SK-N-SH (cell line): Measurements from ENCODE around the gene SCRN1. TPM values are rescaled to one million over a fixed set of nuclear protein-coding genes. Genes with fewer than 3 reads are reported as not detected.

Source experiments
- CTCF ChIA-PET: fragments of 300-600, 350-600 bp; formaldehyde crosslinking; extraction: SDS; loops from one replicate; lab custom pipeline; 2021; lab: Yijun Ruan, JAX
- POLR2A ChIA-PET: fragments of 350-600 bp; sonication (Branson Sonifier 250); formaldehyde crosslinking; extraction: SDS; loops from one replicate; lab custom pipeline; 2020; ENCODE audit warnings: antibody characterized with exemption, inconsistent platforms; lab: Yijun Ruan, JAX
- DNase-seq: peaks from one replicate; pipeline ENCODE4 v3.0.0; 2012
- H2AFZ ChIP-seq: fragments of 200-600 bp; sonication (generic); 2 replicates; pipeline ENCODE4 v1.8.1; 2016; ENCODE audit warnings: antibody characterized with exemption, mild to moderate bottlenecking, low read depth
- H3F3A ChIP-seq: fragments of 200-600 bp; sonication (generic); replicated peaks from 2 replicates; pipeline ENCODE3; 2016; ENCODE audit warnings: antibody characterized with exemption, mild to moderate bottlenecking; ENCODE audit not compliant: insufficient read depth
- H3K27ac ChIP-seq, 2 experiments: fragments of 200-500 bp in 1 of 2; fragments of 200-600 bp in 1 of 2; sonication (Bioruptor generic) in 1 of 2; sonication (generic), shearing (Covaris generic) in 1 of 2; 2 replicates each; pipeline versions ENCODE4 v1.5.1 to v1.6.1; 2014 to 2016; ENCODE audit warnings: low read depth in 2 of 2, inconsistent platforms in 1 of 2, low read length in 1 of 2, mild to moderate bottlenecking in 1 of 2, mixed read lengths in 1 of 2
- H3K27me3 ChIP-seq: fragments of 200-600 bp; sonication (generic), shearing (Covaris generic); 2 replicates; pipeline ENCODE4 v1.6.1; 2016; ENCODE audit warnings: mixed run types; ENCODE audit not compliant: insufficient read depth
- H3K36me3 ChIP-seq, 2 experiments: fragments of 200-500 bp in 1 of 2; fragments of 200-600 bp in 1 of 2; sonication (Bioruptor generic) in 1 of 2; sonication (generic) in 1 of 2; replicated peaks in 1 of 2; 2 replicates each; pipeline versions ENCODE3 to v1.5.1; 2014 to 2016; ENCODE audit warnings: low read length in 1 of 2, mild to moderate bottlenecking in 1 of 2; ENCODE audit not compliant: insufficient read depth in 2 of 2, control insufficient read depth in 1 of 2
- H3K4me1 ChIP-seq, 2 experiments: fragments of 200-500 bp in 1 of 2; fragments of 200-600 bp in 1 of 2; sonication (Bioruptor generic) in 1 of 2; sonication (generic), shearing (Covaris generic) in 1 of 2; 2 replicates each; pipeline versions ENCODE4 v1.5.1 to v1.6.1; 2014 to 2016; ENCODE audit warnings: low read depth in 1 of 2, low read length in 1 of 2, mixed run types in 1 of 2; ENCODE audit not compliant: insufficient read depth in 2 of 2, control insufficient read depth in 1 of 2
- H3K4me2 ChIP-seq: fragments of 200-600 bp; sonication (generic), shearing (Covaris generic); 2 replicates; pipeline ENCODE4 v1.6.1; 2017; ENCODE audit warnings: mixed run types
- H3K4me3 ChIP-seq, 2 experiments: fragments of 200-500 bp in 1 of 2; fragments of 200-600 bp in 1 of 2; sonication (Bioruptor generic) in 1 of 2; sonication (generic), shearing (Covaris generic) in 1 of 2; 2 replicates each; pipeline versions ENCODE4 v1.5.1 to v1.8.1; 2014 to 2016; ENCODE audit warnings: low read depth in 2 of 2, inconsistent platforms in 1 of 2, low read length in 1 of 2, mild to moderate bottlenecking in 1 of 2, mixed read lengths in 1 of 2, moderate library complexity in 1 of 2
- H3K79me2 ChIP-seq: fragments of 200-600 bp; sonication (generic); 2 replicates; pipeline ENCODE4 v1.8.1; 2017; ENCODE audit warnings: mild to moderate bottlenecking; ENCODE audit not compliant: insufficient read depth
- H3K9ac ChIP-seq: fragments of 200-600 bp; sonication (generic); 2 replicates; pipeline ENCODE4 v1.6.1; 2017; ENCODE audit warnings: mixed run types
- H3K9me2 ChIP-seq: fragments of 200-600 bp; sonication (generic); 2 replicates; pipeline ENCODE4 v1.6.1; 2017; ENCODE audit warnings: mixed run types
- H3K9me3 ChIP-seq: fragments of 200-600 bp; sonication (generic); 2 replicates; pipeline ENCODE4 v1.6.1; 2017; ENCODE audit warnings: mixed run types, mild to moderate bottlenecking, moderate library complexity
- H4K20me1 ChIP-seq: fragments of 200-600 bp; sonication (generic); 2 replicates; pipeline ENCODE4 v1.6.1; 2017; ENCODE audit warnings: mild to moderate bottlenecking, mixed run types; ENCODE audit not compliant: insufficient read depth
- EP300 ChIP-seq, 2 experiments: IDR thresholded peaks; 2 replicates each; pipeline versions ENCODE4 v1.4.0 to v1.6.1; 2012; ENCODE audit warnings: borderline replicate concordance in 1 of 2, low read depth in 1 of 2, low read length in 1 of 2
- EZH2phosphoT487 ChIP-seq: fragments of 200-600 bp; sonication (generic); IDR thresholded peaks from 2 replicates; pipeline ENCODE4 v1.6.1; 2017; ENCODE audit warnings: low read depth, mixed run types, mild to moderate bottlenecking, antibody characterized with exemption, moderate library complexity, borderline replicate concordance
- FOSL2 ChIP-seq: IDR thresholded peaks from 2 replicates; pipeline ENCODE4 v1.4.0; 2012; ENCODE audit warnings: low read depth, mild to moderate bottlenecking, moderate library complexity, borderline replicate concordance
- GABPA ChIP-seq: IDR thresholded peaks from 2 replicates; pipeline ENCODE4 v1.4.0; 2012; ENCODE audit warnings: low read depth, mild to moderate bottlenecking
- GATA2 ChIP-seq: sonication (generic); formaldehyde crosslinking; IDR thresholded peaks from 2 replicates; pipeline ENCODE4 v1.5.0; 2020; ENCODE audit warnings: mild to moderate bottlenecking, missing genetic modification reagents
- JUND ChIP-seq: IDR thresholded peaks from 2 replicates; pipeline ENCODE4 v1.4.0; 2012
- MEF2A ChIP-seq: IDR thresholded peaks from 2 replicates; pipeline ENCODE4 v1.4.0; 2012; ENCODE audit warnings: low read depth, borderline replicate concordance
- MXI1 ChIP-seq: IDR thresholded peaks from 2 replicates; pipeline ENCODE4 v1.6.1; 2012; ENCODE audit warnings: mild to moderate bottlenecking, low read depth, low read length, improper control_type of control experiment
- POLR2AphosphoS5 ChIP-seq: IDR thresholded peaks from 2 replicates; pipeline ENCODE4 v1.6.1; 2012; ENCODE audit warnings: low read depth, low read length
- RAD21 ChIP-seq: IDR thresholded peaks from 2 replicates; pipeline ENCODE4 v1.6.1; 2012; ENCODE audit warnings: mild to moderate bottlenecking, low read length
- RCOR1 ChIP-seq: fragments of 150-350 bp; IDR thresholded peaks from 2 replicates; pipeline ENCODE4 v1.6.1; 2017; ENCODE audit warnings: antibody characterized with exemption, low read length
- RFX5 ChIP-seq: IDR thresholded peaks from 2 replicates; pipeline ENCODE4 v1.6.1; 2012; ENCODE audit warnings: mild to moderate bottlenecking, improper control_type of control experiment, low read length
- RXRA ChIP-seq: IDR thresholded peaks from 2 replicates; pipeline ENCODE4 v1.4.0; 2012; ENCODE audit warnings: low read depth, mild to moderate bottlenecking, borderline replicate concordance
- SIN3A ChIP-seq: IDR thresholded peaks from 2 replicates; pipeline ENCODE4 v1.6.1; 2012; ENCODE audit warnings: low read depth, mild to moderate bottlenecking, low read length, moderate library complexity, borderline replicate concordance
- SMC3 ChIP-seq: IDR thresholded peaks from 2 replicates; pipeline ENCODE4 v1.6.1; 2012; ENCODE audit warnings: low read depth, low read length, improper control_type of control experiment
- TAF1 ChIP-seq: IDR thresholded peaks from 2 replicates; pipeline ENCODE4 v1.6.1; 2012; ENCODE audit warnings: low read depth, mild to moderate bottlenecking, low read length, moderate library complexity, borderline replicate concordance
- TEAD4 ChIP-seq: IDR thresholded peaks from 2 replicates; pipeline ENCODE4 v1.4.0; 2012; ENCODE audit warnings: mild to moderate bottlenecking, borderline replicate concordance; ENCODE audit not compliant: insufficient read depth
- YY1 ChIP-seq: IDR thresholded peaks from 2 replicates; pipeline ENCODE4 v1.4.0; 2012; ENCODE audit warnings: low read depth, mild to moderate bottlenecking
- WGBS: methylation state at CpG from one replicate; pipeline ENCODE4 v1.1.6; 2017; ENCODE audit warnings: low lambda C conversion rate; 5-methylcytosine and 5-hydroxymethylcytosine counted together
- polyA plus RNA-seq, 3 experiments: library from polyadenylated mRNA; depleted of rRNA; stranded (reverse); fragments of >200 nt; gene quantifications; 2 replicates each; pipeline ENCODE4 v1.2.3, GENCODE V29; 2012
- TF ChIP-seq, protein P1 (sequence below): fragments of 150-350 bp; IDR thresholded peaks from 2 replicates; pipeline ENCODE4 v1.6.1; 2017; ENCODE audit warnings: antibody characterized with exemption, low read length, low read depth, borderline replicate concordance
- TF ChIP-seq, protein P2 (sequence below): IDR thresholded peaks from 2 replicates; pipeline ENCODE4 v1.4.0; 2012; ENCODE audit warnings: low read depth
- TF ChIP-seq, protein P3 (sequence below): fragments of 150-350 bp; IDR thresholded peaks from 2 replicates; pipeline ENCODE4 v1.6.1; 2016; ENCODE audit warnings: mild to moderate bottlenecking, low read depth, low read length
- TF ChIP-seq, protein P4 (sequence below): IDR thresholded peaks from 2 replicates; pipeline ENCODE4 v1.6.1; 2012; ENCODE audit warnings: mild to moderate bottlenecking, low read depth, low read length, moderate library complexity

SCRN1 gene
- polyA plus RNA-seq, 1 of the 3 experiments (the other 2 are of a cell fraction), result 64.3 TPM

DNA sequence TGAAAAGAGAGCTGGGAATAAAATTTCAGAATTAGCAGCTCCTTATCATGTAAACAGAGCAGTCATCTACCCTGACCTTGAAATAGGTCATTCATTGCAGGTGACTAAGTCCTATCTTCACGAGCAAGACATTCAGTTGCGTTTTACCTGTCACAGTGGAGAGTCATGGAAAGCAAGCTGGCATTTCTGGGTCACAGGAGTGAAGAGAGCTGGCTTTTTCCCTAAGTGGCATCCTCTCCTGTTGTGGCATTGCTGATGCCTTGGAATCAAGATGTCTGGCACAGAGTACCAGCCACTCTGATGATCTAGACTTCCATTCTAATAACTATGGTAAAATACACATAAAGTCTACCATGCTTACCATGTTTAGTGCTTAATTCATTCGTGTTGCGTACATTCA is 70.8 kb downstream of the SCRN1 start:
- no peak overlapping the region for H3K4me3 ChIP-seq

DNA sequence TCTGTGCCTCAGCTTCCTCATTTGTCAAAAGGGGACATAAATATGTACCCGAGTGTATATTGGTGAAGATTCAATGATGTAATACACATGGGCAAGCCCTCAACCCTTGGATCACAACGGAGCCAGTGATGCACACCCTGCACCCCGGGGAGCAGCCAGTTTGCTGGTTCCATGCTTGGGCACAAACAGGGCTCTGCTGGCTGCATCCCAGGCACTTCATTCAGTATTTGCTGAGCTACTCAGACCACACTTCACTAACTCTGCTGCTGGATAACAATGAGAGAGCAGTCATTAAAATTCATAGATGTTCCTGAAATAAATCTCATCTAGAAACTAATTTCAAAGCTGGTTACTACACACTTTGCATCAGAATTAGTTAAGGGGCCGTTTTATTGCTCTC is 72.0 kb downstream of the SCRN1 start:
- CTCF ChIA-PET, result interaction anchor here (1.1 to 19.0 kb wide), 8 partner anchors 8 to 293 kb away, joined by 3 to 365 read pairs (median 5); no protein-coding TSS in a partner anchor
- Histone ChIP-seq H3K27me3 (no peaks in the 10 kb centered on the region), H3K4me3 (no peak overlapping the region), H4K20me1 (no peaks in the 10 kb centered on the region), H3F3A (peaks cover 4% of the 10 kb centered on the region), H3K36me3 (peaks cover 9 to 38% of the 10 kb centered on the region in 2 experiments), H3K4me1 (peaks cover 0 to 6% of the 10 kb centered on the region in 2 experiments; a peak in 1 of 4 replicates), H3K27ac (no peak overlapping the region), H3K9me2 (no peaks in the 10 kb centered on the region), H3K9me3 (no peaks in the 10 kb centered on the region), H3K4me2 (no peak overlapping the region), H3K79me2 (no peaks in the 10 kb centered on the region)
- POLR2A ChIA-PET, result no interaction called here
- DNase-seq, result no peak
- 84% methylated on average over 4 of the region's 4 CpGs for WGBS
- TF ChIP-seq JUND, result no peak
- TF ChIP-seq YY1, result no peak
- TF ChIP-seq RXRA, result no peak
- TF ChIP-seq MEF2A, result no peak
- TF ChIP-seq TAF1, result no peak
- no peak for TF ChIP-seq EP300 (IDR thresholded peaks at IDR 0.05; ENCODE audit: borderline replicate concordance in 1 of 2, low read depth in 1 of 2, low read length in 1 of 2)
- TF ChIP-seq, protein P1, sequence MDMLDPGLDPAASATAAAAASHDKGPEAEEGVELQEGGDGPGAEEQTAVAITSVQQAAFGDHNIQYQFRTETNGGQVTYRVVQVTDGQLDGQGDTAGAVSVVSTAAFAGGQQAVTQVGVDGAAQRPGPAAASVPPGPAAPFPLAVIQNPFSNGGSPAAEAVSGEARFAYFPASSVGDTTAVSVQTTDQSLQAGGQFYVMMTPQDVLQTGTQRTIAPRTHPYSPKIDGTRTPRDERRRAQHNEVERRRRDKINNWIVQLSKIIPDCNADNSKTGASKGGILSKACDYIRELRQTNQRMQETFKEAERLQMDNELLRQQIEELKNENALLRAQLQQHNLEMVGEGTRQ, result no peak
- no peak for TF ChIP-seq RAD21
- no peak for TF ChIP-seq GATA2 (CRISPR knock-in tag)
- TF ChIP-seq SIN3A, result no peak
- no peak for TF ChIP-seq SMC3
- TF ChIP-seq, protein P2, sequence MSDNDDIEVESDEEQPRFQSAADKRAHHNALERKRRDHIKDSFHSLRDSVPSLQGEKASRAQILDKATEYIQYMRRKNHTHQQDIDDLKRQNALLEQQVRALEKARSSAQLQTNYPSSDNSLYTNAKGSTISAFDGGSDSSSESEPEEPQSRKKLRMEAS, result no peak
- TF ChIP-seq, protein P3, sequence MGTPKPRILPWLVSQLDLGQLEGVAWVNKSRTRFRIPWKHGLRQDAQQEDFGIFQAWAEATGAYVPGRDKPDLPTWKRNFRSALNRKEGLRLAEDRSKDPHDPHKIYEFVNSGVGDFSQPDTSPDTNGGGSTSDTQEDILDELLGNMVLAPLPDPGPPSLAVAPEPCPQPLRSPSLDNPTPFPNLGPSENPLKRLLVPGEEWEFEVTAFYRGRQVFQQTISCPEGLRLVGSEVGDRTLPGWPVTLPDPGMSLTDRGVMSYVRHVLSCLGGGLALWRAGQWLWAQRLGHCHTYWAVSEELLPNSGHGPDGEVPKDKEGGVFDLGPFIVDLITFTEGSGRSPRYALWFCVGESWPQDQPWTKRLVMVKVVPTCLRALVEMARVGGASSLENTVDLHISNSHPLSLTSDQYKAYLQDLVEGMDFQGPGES, result no peak
- TF ChIP-seq RFX5, result no peak
- no peak for TF ChIP-seq EZH2phosphoT487
- no peak for TF ChIP-seq GABPA
- no peak for TF ChIP-seq POLR2AphosphoS5
- TF ChIP-seq, all 33 proteins: peak for 0
- Histone ChIP-seq H3K9ac (no peak overlapping the region), H2AFZ (no peak overlapping the region)

More for the DNA sequence above, 70.8 kb downstream of the SCRN1 start:
- Histone ChIP-seq H3F3A (peaks cover 7% of the 10 kb centered on the region), H3K4me1 (peaks cover 0 to 6% of the 10 kb centered on the region in 2 experiments; a peak in 1 of 4 replicates), H3K79me2 (no peaks in the 10 kb centered on the region), H3K4me2 (no peak overlapping the region), H3K36me3 (peaks cover 13 to 50% of the 10 kb centered on the region in 2 experiments), H3K27ac (no peak overlapping the region), H3K9me3 (no peaks in the 10 kb centered on the region), H4K20me1 (no peaks in the 10 kb centered on the region), H3K9me2 (no peaks in the 10 kb centered on the region), H3K9ac (no peak overlapping the region), H3K27me3 (no peaks in the 10 kb centered on the region), H2AFZ (no peak overlapping the region)
- 99% methylated on average over 4 of the region's 4 CpGs for WGBS
- no peak for DNase-seq
- TF ChIP-seq, protein P4, sequence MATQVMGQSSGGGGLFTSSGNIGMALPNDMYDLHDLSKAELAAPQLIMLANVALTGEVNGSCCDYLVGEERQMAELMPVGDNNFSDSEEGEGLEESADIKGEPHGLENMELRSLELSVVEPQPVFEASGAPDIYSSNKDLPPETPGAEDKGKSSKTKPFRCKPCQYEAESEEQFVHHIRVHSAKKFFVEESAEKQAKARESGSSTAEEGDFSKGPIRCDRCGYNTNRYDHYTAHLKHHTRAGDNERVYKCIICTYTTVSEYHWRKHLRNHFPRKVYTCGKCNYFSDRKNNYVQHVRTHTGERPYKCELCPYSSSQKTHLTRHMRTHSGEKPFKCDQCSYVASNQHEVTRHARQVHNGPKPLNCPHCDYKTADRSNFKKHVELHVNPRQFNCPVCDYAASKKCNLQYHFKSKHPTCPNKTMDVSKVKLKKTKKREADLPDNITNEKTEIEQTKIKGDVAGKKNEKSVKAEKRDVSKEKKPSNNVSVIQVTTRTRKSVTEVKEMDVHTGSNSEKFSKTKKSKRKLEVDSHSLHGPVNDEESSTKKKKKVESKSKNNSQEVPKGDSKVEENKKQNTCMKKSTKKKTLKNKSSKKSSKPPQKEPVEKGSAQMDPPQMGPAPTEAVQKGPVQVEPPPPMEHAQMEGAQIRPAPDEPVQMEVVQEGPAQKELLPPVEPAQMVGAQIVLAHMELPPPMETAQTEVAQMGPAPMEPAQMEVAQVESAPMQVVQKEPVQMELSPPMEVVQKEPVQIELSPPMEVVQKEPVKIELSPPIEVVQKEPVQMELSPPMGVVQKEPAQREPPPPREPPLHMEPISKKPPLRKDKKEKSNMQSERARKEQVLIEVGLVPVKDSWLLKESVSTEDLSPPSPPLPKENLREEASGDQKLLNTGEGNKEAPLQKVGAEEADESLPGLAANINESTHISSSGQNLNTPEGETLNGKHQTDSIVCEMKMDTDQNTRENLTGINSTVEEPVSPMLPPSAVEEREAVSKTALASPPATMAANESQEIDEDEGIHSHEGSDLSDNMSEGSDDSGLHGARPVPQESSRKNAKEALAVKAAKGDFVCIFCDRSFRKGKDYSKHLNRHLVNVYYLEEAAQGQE, result no peak
- TF ChIP-seq POLR2AphosphoS5 (no peak), MEF2A (no peak), FOSL2 (no peak), RCOR1 (no peak), YY1 (no peak), MXI1 (no peak), TEAD4 (no peak), EP300 (IDR thresholded peaks at IDR 0.05; ENCODE audit: borderline replicate concordance in 1 of 2, low read depth in 1 of 2, low read length in 1 of 2) (no peak), SMC3 (no peak)
- POLR2A ChIA-PET, result no interaction called here
- CTCF ChIA-PET, result interaction anchor here (0.8 to 19.0 kb wide), 5 partner anchors 10 to 169 kb away, joined by 3 to 365 read pairs (median 4); no protein-coding TSS in a partner anchor
